Loucy (cell line): ENCODE data around the gene RHEB.

Experiments used
- H2AFZ ChIP-seq: fragments of 200-600 bp; sonication (generic); 2 replicates; pipeline ENCODE4 v1.6.0; 2016; ENCODE audit warnings: antibody characterized with exemption, mild to moderate bottlenecking, low read length, moderate library complexity
- H3F3A ChIP-seq: fragments of 200-600 bp; 2 replicates; pipeline ENCODE4 v1.6.0; 2016; ENCODE audit warnings: antibody characterized with exemption, low read depth, mild to moderate bottlenecking
- H3K27me3 ChIP-seq: fragments of 200-600 bp; sonication (generic); 2 replicates; pipeline ENCODE4 v1.6.1; 2014; ENCODE audit warnings: low read length, mild to moderate bottlenecking; ENCODE audit not compliant: insufficient read depth, poor library complexity, severe bottlenecking
- H3K36me3 ChIP-seq: fragments of 200-600 bp; sonication (generic); 2 replicates; pipeline ENCODE4 v1.6.1; 2016; ENCODE audit warnings: low read length; ENCODE audit not compliant: insufficient read depth
- H3K4me1 ChIP-seq: fragments of 200-600 bp; sonication (generic); 2 replicates; pipeline ENCODE4 v1.5.1; 2014; ENCODE audit warnings: low read length, mild to moderate bottlenecking; ENCODE audit not compliant: insufficient read depth, poor library complexity, severe bottlenecking
- H3K4me2 ChIP-seq: fragments of 200-600 bp; sonication (generic); 2 replicates; pipeline ENCODE4 v1.6.0; 2014; ENCODE audit warnings: antibody characterized with exemption, low read length, low read depth, mild to moderate bottlenecking; ENCODE audit not compliant: poor library complexity, severe bottlenecking
- H3K4me3 ChIP-seq: fragments of 200-600 bp; sonication (generic); 2 replicates; pipeline ENCODE4 v1.5.1; 2014; ENCODE audit warnings: low read length, mild to moderate bottlenecking, mixed read lengths; ENCODE audit not compliant: poor library complexity, severe bottlenecking
- H3K79me2 ChIP-seq: fragments of 200-600 bp; sonication (generic); 2 replicates; pipeline ENCODE4 v1.6.1; 2014; ENCODE audit warnings: low read length; ENCODE audit not compliant: insufficient read depth
- H3K9ac ChIP-seq: fragments of 200-600 bp; sonication (generic); 2 replicates; pipeline ENCODE4 v1.6.0; 2014; ENCODE audit warnings: mild to moderate bottlenecking, low read depth, low read length, moderate library complexity; ENCODE audit not compliant: poor library complexity, severe bottlenecking
- H3K9me2 ChIP-seq: fragments of 200-600 bp; sonication (generic); replicated peaks from 2 replicates; pipeline ENCODE4 v1.6.1; 2016; ENCODE audit warnings: low read depth, low read length, mixed read lengths
- H3K9me3 ChIP-seq: fragments of 200-600 bp; sonication (generic); 2 replicates; pipeline ENCODE4 v1.6.1; 2014; ENCODE audit warnings: mild to moderate bottlenecking, antibody characterized with exemption, low read length, low read depth; ENCODE audit not compliant: insufficient read depth
- H4K20me1 ChIP-seq: fragments of 200-600 bp; sonication (generic); 2 replicates; pipeline ENCODE4 v1.6.0; 2014; ENCODE audit warnings: antibody characterized with exemption, low read length, mild to moderate bottlenecking; ENCODE audit not compliant: insufficient read depth, poor library complexity, severe bottlenecking
- EZH2phosphoT487 ChIP-seq: fragments of 200-600 bp; IDR thresholded peaks from 2 replicates; pipeline ENCODE4 v1.6.1; 2018; ENCODE audit warnings: antibody characterized with exemption, mild to moderate bottlenecking, moderate library complexity, borderline replicate concordance
- TF ChIP-seq, protein P1 (sequence below): fragments of 200-600 bp; sonication (generic); conservative IDR thresholded peaks from 2 replicates; pipeline ENCODE4 v1.5.1; 2014; ENCODE audit warnings: mild to moderate bottlenecking, antibody characterized with exemption, low read length

Gene RHEB

DNA sequence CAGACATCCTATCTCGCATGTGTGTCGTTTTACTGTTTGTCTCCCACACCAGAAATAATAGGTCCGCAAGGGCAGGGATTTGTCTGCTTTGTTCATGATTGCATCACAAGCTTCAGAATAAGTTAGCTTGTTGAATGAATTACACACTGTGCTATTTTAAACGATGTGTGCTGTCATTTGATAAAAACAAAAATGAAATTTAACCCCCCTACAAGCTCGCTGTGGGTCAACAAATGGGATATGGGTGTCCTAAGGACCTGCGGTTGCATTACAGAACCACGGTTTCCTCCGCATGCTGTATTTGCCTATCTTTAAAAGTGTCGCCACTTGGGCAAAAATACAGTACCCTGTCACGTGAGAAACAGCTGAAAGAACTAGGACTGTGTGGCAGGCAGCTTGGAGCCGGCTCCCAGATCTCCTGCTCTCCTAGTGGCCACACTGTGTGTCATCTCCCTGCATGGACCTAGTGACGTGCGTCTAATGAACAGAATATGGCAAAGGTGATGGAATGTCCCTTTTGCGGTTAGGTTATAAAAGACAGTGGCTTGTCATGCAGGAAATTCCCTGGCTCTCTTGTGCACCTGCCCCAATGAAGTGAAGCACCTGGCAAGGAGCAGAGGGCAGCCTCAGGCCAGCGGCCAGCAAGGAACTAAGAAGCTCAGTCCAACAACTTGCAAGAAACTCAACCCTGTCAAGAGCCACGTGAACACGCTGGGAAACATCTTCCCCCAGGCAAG, 46.9 kb downstream of the RHEB start:
- no peaks in the 10 kb centered on the region for H3K4me1 ChIP-seq
- H2AFZ ChIP-seq: no peak overlapping the region
- H3K27me3 ChIP-seq: no peaks in the 10 kb centered on the region
- peaks cover 51% of the 10 kb centered on the region for H3K79me2 ChIP-seq
- no peak overlapping the region for H3K4me2 ChIP-seq
- H4K20me1 ChIP-seq: peaks cover 20% of the 10 kb centered on the region
- no peaks in the 10 kb centered on the region for H3K9me3 ChIP-seq
- TF ChIP-seq, protein P1, sequence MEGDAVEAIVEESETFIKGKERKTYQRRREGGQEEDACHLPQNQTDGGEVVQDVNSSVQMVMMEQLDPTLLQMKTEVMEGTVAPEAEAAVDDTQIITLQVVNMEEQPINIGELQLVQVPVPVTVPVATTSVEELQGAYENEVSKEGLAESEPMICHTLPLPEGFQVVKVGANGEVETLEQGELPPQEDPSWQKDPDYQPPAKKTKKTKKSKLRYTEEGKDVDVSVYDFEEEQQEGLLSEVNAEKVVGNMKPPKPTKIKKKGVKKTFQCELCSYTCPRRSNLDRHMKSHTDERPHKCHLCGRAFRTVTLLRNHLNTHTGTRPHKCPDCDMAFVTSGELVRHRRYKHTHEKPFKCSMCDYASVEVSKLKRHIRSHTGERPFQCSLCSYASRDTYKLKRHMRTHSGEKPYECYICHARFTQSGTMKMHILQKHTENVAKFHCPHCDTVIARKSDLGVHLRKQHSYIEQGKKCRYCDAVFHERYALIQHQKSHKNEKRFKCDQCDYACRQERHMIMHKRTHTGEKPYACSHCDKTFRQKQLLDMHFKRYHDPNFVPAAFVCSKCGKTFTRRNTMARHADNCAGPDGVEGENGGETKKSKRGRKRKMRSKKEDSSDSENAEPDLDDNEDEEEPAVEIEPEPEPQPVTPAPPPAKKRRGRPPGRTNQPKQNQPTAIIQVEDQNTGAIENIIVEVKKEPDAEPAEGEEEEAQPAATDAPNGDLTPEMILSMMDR: no peak
- no peak for TF ChIP-seq EZH2phosphoT487
- H3K9ac ChIP-seq: no peak overlapping the region
- peaks cover 95% of the 10 kb centered on the region for H3K36me3 ChIP-seq
- no peaks in the 10 kb centered on the region for H3F3A ChIP-seq
- no peak overlapping the region for H3K4me3 ChIP-seq
- no peaks in the 10 kb centered on the region for H3K9me2 ChIP-seq

DNA sequence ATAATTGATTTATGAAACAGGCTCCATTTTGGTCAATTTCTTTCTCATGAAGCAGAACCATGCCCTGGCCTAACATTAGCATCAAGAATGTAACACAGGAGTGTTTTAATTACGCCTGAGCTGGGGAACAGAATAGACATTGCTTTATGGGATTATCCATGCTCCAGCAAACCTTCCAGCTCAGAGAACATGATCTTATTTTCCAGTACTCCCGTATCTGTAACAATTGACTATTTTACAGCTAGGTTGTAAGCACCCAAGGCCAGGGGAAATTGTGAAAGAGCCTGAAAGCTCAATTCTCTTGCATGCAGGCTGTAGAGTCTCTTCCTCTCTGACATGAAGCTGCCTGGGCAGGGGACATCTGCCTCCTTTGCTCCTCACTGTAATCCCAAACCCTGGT, 49.0 kb downstream of the RHEB start:
- H3K79me2 ChIP-seq: peaks cover 34% of the 10 kb centered on the region; the same call in 1 of the 2 replicates
- no peaks in the 10 kb centered on the region for H3K4me1 ChIP-seq
- no peaks in the 10 kb centered on the region for H3K9me2 ChIP-seq
- TF ChIP-seq EZH2phosphoT487: no peak
- TF ChIP-seq, protein P1: no peak
- no peak overlapping the region for H3K4me2 ChIP-seq
- H3K36me3 ChIP-seq: peaks cover 92% of the 10 kb centered on the region
- H3K4me3 ChIP-seq: no peak overlapping the region
- H3K9me3 ChIP-seq: no peaks in the 10 kb centered on the region
- H3K9ac ChIP-seq: no peak overlapping the region
- no peak overlapping the region for H2AFZ ChIP-seq
- no peaks in the 10 kb centered on the region for H3F3A ChIP-seq
- peaks cover 7% of the 10 kb centered on the region for H4K20me1 ChIP-seq
- H3K27me3 ChIP-seq: no peaks in the 10 kb centered on the region

DNA sequence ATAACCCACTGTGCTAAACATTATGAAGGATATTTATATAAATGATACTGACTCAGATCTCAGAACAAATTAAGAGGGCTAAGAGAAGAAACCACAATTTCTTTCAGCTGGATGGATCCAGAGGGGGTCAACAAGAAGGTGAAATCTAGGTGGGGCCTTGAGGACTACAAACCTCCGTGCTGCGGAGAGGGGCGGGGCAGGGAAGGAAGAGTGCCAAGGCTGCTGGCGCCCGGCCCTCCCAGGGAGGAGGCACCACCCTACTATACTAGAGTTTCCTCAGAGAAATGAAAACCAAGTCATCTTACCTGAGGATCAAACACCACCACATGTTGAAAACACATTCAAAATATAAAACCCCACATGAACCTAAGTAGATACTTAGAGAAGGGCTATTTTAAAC, 50.4 kb downstream of the RHEB start:
- no peak overlapping the region for H3K4me3 ChIP-seq
- peaks cover 25% of the 10 kb centered on the region; the same call in 1 of the 2 replicates for H3K79me2 ChIP-seq
- no peaks in the 10 kb centered on the region for H3K9me2 ChIP-seq
- H4K20me1 ChIP-seq: peaks cover 2% of the 10 kb centered on the region
- no peak overlapping the region for H3K9ac ChIP-seq
- H3K36me3 ChIP-seq: peaks cover 94% of the 10 kb centered on the region
- no peaks in the 10 kb centered on the region for H3K27me3 ChIP-seq
- no peaks in the 10 kb centered on the region for H3K9me3 ChIP-seq
- no peak overlapping the region for H3K4me2 ChIP-seq
- TF ChIP-seq, protein P1: no peak
- TF ChIP-seq EZH2phosphoT487: no peak
- no peaks in the 10 kb centered on the region for H3F3A ChIP-seq
- no peaks in the 10 kb centered on the region for H3K4me1 ChIP-seq
- H2AFZ ChIP-seq: no peak overlapping the region
